Measurements from ENCODE around the gene PRR13.
"Not testable (repeated sequence)": the region's sequence is repeated elsewhere in the genome, so short reads cannot be mapped to it uniquely, and the experiment has no call there.

The PRR13 gene

GRCh38 chr12:53439582-53439981 lies 2.0 kb upstream of the PRR13 start:
- peaks cover 13% of the 10 kb centered on the region for H3K4me1 ChIP-seq (ENCODE audit: control insufficient read depth, insufficient read depth, low read length, unreplicated experiment)
- H3K27ac ChIP-seq (ENCODE audit: low read depth, low read length); H3K4me3 ChIP-seq (ENCODE audit: low read depth, low read length); H3K27me3 ChIP-seq (ENCODE audit: insufficient read depth, low read length); H3K36me3 ChIP-seq (ENCODE audit: insufficient read depth, low read length); H2AFZ ChIP-seq (ENCODE audit: low read length, unreplicated experiment): not testable (repeated sequence)
- peaks cover 16% of the 10 kb centered on the region for H3K79me2 ChIP-seq (ENCODE audit: control insufficient read depth, insufficient read depth, low read length, unreplicated experiment)

GRCh38 chr12:53443955-53444354 lies 2.4 kb downstream of the PRR13 start:
- Histone ChIP-seq H2AFZ (ENCODE audit: low read length, unreplicated experiment) (no peak overlapping the region), H3K4me3 (ENCODE audit: low read depth, low read length) (no peak overlapping the region), H3K79me2 (ENCODE audit: control insufficient read depth, insufficient read depth, low read length, unreplicated experiment) (peaks cover 19% of the 10 kb centered on the region), H3K36me3 (ENCODE audit: insufficient read depth, low read length) (peaks cover 13% of the 10 kb centered on the region), H3K4me1 (ENCODE audit: control insufficient read depth, insufficient read depth, low read length, unreplicated experiment) (peaks cover 13% of the 10 kb centered on the region), H3K27me3 (ENCODE audit: insufficient read depth, low read length) (no peaks in the 10 kb centered on the region), H3K27ac (ENCODE audit: low read depth, low read length) (no peak overlapping the region)

DNA sequence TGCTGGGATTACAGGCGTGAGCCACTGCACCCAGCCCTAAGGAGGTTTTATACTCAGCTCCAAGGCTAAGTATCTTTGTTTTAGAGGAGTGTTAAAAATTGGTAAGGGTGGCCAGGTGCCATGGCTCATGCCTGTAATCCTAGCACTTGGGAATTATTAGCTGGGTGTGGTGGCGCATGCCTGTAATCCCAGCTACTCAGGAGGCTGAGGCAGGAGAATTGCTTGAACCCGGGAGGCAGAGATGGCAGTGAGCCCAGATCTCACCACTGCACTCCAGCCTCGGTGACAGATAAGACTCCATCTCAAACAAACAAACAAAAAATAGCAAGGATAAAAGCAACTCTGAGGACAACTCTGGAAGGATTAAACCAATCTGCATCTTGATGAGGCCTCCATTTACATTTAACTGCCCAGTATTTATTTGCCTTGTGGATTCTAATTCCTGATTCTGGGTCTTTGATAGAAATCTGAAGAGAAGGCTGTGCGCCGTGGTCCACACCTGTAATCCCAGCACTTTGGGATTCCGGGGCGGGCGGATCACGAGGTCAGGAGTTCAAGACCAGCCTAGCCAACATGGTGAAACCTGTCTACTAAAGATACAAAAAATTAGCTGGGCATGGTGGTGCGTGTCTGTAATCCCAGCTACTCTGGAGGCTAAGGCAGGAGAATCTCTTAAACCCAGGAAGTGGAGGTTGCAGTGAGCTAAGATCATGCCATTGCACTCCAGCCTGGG lies 3.2 kb downstream of the PRR13 start:
- Histone ChIP-seq H3K36me3 (ENCODE audit: insufficient read depth, low read length) (peaks cover 13% of the 10 kb centered on the region), H3K79me2 (ENCODE audit: control insufficient read depth, insufficient read depth, low read length, unreplicated experiment) (peaks cover 19% of the 10 kb centered on the region), H3K4me1 (ENCODE audit: control insufficient read depth, insufficient read depth, low read length, unreplicated experiment) (peaks cover 13% of the 10 kb centered on the region)
- not testable (repeated sequence) for H3K27ac ChIP-seq (ENCODE audit: low read depth, low read length); H2AFZ ChIP-seq (ENCODE audit: low read length, unreplicated experiment); H3K4me3 ChIP-seq (ENCODE audit: low read depth, low read length); H3K27me3 ChIP-seq (ENCODE audit: insufficient read depth, low read length)

DNA sequence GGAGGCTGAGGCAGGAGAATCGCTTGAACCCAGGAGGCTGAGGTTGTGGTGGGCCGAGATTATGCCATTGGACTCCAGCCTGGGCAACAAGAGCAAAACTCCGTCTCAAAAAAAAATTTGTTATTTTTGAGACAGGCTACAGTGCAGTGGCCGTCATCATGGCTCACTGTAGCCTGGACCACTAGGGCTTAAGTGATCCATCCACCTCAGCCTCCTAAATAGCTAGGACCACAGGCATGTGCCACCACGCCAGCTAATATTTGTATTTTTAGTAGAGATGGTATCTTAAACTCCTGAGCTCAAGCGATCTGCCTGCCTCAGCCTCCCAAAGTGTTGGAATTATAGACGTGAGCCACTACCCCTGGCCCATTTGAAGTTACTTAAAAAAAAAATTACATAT lies 9.4 kb downstream of the PRR13 start:
- H3K36me3 ChIP-seq (ENCODE audit: insufficient read depth, low read length): peaks cover 34% of the 10 kb centered on the region

DNA sequence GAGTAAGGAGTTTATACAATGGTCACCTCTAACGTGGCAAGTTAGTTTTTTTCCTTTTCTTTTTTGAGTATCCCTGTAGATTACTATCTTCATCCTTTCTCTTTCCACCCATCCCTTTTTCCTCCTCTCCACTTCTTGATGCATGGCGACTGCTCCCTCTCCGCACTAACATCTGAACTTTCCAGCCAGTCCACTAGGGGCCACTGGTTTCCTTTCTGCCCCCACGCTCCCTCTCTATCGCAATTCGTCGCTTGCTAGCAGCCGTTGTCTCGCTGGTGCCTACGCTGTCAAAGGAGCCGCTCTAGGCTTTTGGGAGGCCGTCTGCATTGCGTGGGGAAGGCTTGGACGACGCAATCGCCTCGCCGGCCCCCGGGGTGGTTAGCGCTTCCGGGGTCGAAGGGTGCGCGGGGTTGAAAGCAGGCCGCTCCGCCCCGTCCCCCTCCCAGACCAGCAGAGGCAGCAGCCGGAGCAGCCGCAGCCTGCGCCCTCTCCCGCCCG lies 10.2 kb downstream of the PRR13 start, which contains the start of gene PCBP2:
PCBP2 (plus strand) TSS at position 442 of the 498 bp plus-strand sequence. CDS start 2,699 bp downstream, outside the sequence.
- Histone ChIP-seq H3K79me2 (ENCODE audit: control insufficient read depth, insufficient read depth, low read length, unreplicated experiment) (peaks cover 47% of the 10 kb centered on the region), H3K36me3 (ENCODE audit: insufficient read depth, low read length) (peaks cover 37% of the 10 kb centered on the region), H2AFZ (ENCODE audit: low read length, unreplicated experiment) (no peak within 1 kb of the TSS)

More for the DNA sequence above, 9.4 kb downstream of the PRR13 start:
- Histone ChIP-seq H3K27ac (ENCODE audit: low read depth, low read length) (no peak overlapping the region), H2AFZ (ENCODE audit: low read length, unreplicated experiment) (no peak overlapping the region), H3K27me3 (ENCODE audit: insufficient read depth, low read length) (no peaks in the 10 kb centered on the region), H3K4me1 (ENCODE audit: control insufficient read depth, insufficient read depth, low read length, unreplicated experiment) (peaks cover 11% of the 10 kb centered on the region), H3K79me2 (ENCODE audit: control insufficient read depth, insufficient read depth, low read length, unreplicated experiment) (peaks cover 39% of the 10 kb centered on the region), H3K4me3 (ENCODE audit: low read depth, low read length) (no peak overlapping the region)

DNA sequence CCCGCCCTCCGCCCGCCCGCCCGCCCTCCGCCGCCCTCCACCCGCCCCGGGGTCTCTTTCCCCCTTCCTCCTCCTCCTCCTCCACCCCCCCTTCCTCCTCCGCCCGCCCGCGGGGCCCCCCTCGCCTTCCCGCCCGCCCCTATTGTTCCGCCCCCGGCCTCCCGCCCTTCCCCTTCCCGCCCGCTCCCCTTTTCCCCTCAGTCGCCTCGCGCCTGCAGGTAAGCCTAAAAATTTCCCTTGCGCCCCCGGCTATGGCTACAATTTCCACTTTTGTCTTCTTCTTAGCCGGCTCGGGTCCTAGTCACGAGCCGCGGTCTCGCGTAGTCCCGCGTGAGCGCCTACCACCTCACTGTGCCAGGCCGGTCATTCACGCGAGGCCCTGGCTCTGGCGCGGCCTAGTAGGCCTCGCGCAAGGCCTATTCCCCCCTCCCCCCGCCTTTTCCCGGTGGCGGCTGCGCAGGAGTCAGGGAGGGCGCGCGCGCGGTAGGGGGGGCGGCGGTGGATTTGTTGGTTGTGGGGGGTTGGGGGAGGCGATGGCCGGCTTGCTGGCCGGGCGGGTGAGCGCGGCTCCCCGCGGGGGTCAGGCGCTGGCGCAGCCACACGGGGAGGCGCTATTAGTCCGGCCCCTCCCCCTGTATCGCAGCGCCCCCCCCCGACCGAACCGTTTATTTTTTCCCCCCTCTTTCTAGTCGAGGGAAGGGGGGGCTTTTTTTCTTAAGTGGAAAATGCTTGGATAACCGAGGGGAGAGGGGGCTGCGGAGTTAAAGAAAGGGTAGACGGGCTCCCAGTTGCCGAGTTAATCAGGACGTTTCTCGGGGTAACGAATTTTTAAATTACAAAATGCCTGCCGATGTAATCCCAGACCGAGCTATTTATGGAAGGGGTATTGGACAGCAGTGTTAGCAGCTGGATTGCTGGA lies 10.9 kb downstream of the PRR13 start:
- Histone ChIP-seq H3K4me1 (ENCODE audit: control insufficient read depth, insufficient read depth, low read length, unreplicated experiment) (peaks cover 11% of the 10 kb centered on the region), H3K79me2 (ENCODE audit: control insufficient read depth, insufficient read depth, low read length, unreplicated experiment) (peaks cover 53% of the 10 kb centered on the region), H2AFZ (ENCODE audit: low read length, unreplicated experiment) (no peak overlapping the region), H3K4me3 (ENCODE audit: low read depth, low read length) (peak overlapping the region; percentile 92), H3K27ac (ENCODE audit: low read depth, low read length) (peak overlapping the region; percentile 91), H3K36me3 (ENCODE audit: insufficient read depth, low read length) (peaks cover 42% of the 10 kb centered on the region), H3K27me3 (ENCODE audit: insufficient read depth, low read length) (no peaks in the 10 kb centered on the region)

More for the DNA sequence above, 10.2 kb downstream of the PRR13 start, which contains the start of gene PCBP2:
- Histone ChIP-seq H3K27me3 (ENCODE audit: insufficient read depth, low read length) (no peaks in the 10 kb centered on the region), H3K4me3 (ENCODE audit: low read depth, low read length) (peak within 1 kb of the TSS; percentile 92), H3K27ac (ENCODE audit: low read depth, low read length) (peak within 1 kb of the TSS; percentile 91), H3K4me1 (ENCODE audit: control insufficient read depth, insufficient read depth, low read length, unreplicated experiment) (peaks cover 11% of the 10 kb centered on the region)

- peaks cover 50% of the 10 kb centered on the region for H3K36me3 ChIP-seq (ENCODE audit: insufficient read depth, low read length)
- peaks cover 68% of the 10 kb centered on the region for H3K79me2 ChIP-seq (ENCODE audit: control insufficient read depth, insufficient read depth, low read length, unreplicated experiment)
- H3K4me1 ChIP-seq (ENCODE audit: control insufficient read depth, insufficient read depth, low read length, unreplicated experiment): peaks cover 15% of the 10 kb centered on the region
- H3K27ac ChIP-seq (ENCODE audit: low read depth, low read length): no peak overlapping the region
- no peaks in the 10 kb centered on the region for H3K27me3 ChIP-seq (ENCODE audit: insufficient read depth, low read length)
- no peak overlapping the region for H2AFZ ChIP-seq (ENCODE audit: low read length, unreplicated experiment)
- peak overlapping the region; percentile 92 for H3K4me3 ChIP-seq (ENCODE audit: low read depth, low read length)
Measured at GRCh38 chr12:53453953-53454640, 12.6 kb downstream of the PRR13 start.

GRCh38 chr12:53454707-53455106 lies 13.2 kb downstream of the PRR13 start:
- Histone ChIP-seq H3K4me3 (ENCODE audit: low read depth, low read length) (peak overlapping the region; percentile 92), H3K79me2 (ENCODE audit: control insufficient read depth, insufficient read depth, low read length, unreplicated experiment) (peaks cover 73% of the 10 kb centered on the region)

DNA sequence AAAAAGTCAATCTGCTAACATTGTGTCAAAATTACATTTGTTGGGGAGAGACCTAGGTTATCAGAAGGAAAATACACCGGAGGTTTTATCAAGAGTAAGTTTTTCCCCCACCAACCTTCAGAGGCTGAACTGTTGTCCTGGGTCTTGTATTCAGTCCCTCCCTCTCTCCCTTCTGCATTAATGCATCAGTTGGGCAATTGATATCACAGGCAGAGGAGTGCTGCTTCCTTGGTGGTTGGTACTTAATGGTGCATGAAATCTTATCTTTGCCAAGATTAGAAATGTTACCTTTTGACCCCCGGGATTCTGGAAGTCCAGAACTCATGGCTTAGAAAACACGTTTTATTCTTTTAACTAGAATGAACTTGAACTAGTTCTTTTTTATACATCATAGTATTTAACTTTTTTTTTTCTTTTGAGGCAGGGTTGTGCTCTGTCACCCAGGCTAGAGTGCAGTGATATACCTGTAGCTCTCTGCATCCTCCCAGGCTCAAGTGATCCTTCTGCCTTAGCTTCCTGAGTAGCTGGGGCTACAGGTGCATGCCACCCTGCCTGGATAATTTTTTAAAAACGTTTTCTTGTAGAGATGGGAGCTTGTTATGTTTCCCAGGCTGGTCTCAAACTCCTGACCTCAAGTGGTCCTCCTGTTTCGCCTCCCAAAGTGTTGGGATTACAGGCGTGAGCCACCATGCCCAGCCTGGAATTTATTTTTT lies 15.3 kb downstream of the PRR13 start:
- no peak overlapping the region for H3K4me3 ChIP-seq (ENCODE audit: low read depth, low read length)
- H3K79me2 ChIP-seq (ENCODE audit: control insufficient read depth, insufficient read depth, low read length, unreplicated experiment): peaks cover 92% of the 10 kb centered on the region
- H3K36me3 ChIP-seq (ENCODE audit: insufficient read depth, low read length): peaks cover 74% of the 10 kb centered on the region
- H2AFZ ChIP-seq (ENCODE audit: low read length, unreplicated experiment): no peak overlapping the region
- no peaks in the 10 kb centered on the region for H3K27me3 ChIP-seq (ENCODE audit: insufficient read depth, low read length)
- H3K4me1 ChIP-seq (ENCODE audit: control insufficient read depth, insufficient read depth, low read length, unreplicated experiment): peaks cover 27% of the 10 kb centered on the region
- no peak overlapping the region for H3K27ac ChIP-seq (ENCODE audit: low read depth, low read length)

More at GRCh38 chr12:53454707-53455106, 13.2 kb downstream of the PRR13 start:
- Histone ChIP-seq H3K4me1 (ENCODE audit: control insufficient read depth, insufficient read depth, low read length, unreplicated experiment) (peaks cover 15% of the 10 kb centered on the region), H3K27ac (ENCODE audit: low read depth, low read length) (no peak overlapping the region), H3K36me3 (ENCODE audit: insufficient read depth, low read length) (peaks cover 54% of the 10 kb centered on the region), H3K27me3 (ENCODE audit: insufficient read depth, low read length) (no peaks in the 10 kb centered on the region), H2AFZ (ENCODE audit: low read length, unreplicated experiment) (no peak overlapping the region)

Measured in ACC112 (cell line).